Esophagus muscularis mucosa (tissue), 4 donors: ENCODE data around the gene ZNF629.

Experiments used
- CTCF ChIP-seq, 3 experiments: fragments of 200-600 bp in 2 of 3; fragments of 450-650 bp in 1 of 3; sonication (generic) in 2 of 3; IDR thresholded peaks; one replicate each; pipeline ENCODE4 v1.5.1; 2017 to 2019; ENCODE audit warnings: antibody characterized with exemption in 3 of 3, mild to moderate bottlenecking in 2 of 3, moderate library complexity in 1 of 3
- EP300 ChIP-seq: sonication (generic); formaldehyde crosslinking; IDR thresholded peaks from one replicate; pipeline ENCODE4 v1.6.1; 2017; ENCODE audit warnings: antibody characterized with exemption
- POLR2A ChIP-seq: fragments of 450-650 bp; IDR thresholded peaks from one replicate; pipeline ENCODE4 v1.6.1; 2017; ENCODE audit warnings: antibody characterized with exemption, moderate library complexity, mild to moderate bottlenecking, low read depth
- POLR2AphosphoS5 ChIP-seq, 2 donors: sonication (generic); formaldehyde crosslinking; IDR thresholded peaks; one replicate each; pipeline ENCODE4 v1.6.1; 2017; ENCODE audit warnings: antibody characterized with exemption in 2 of 2

- no peak for TF ChIP-seq CTCF (IDR thresholded peaks at IDR 0.05)
- no peak for TF ChIP-seq POLR2AphosphoS5 (IDR thresholded peaks at IDR 0.05)
- TF ChIP-seq POLR2A = no peak
- no peak for TF ChIP-seq EP300
These were observed 49.0 kb downstream of the ZNF629 start for GRCh38 chr16:30737794-30738648.
